K562 (cell line): ENCODE measurements around the gene TMEM151A. TPM values are rescaled to one million over a fixed set of nuclear protein-coding genes. Genes with fewer than 3 reads are reported as not detected.

Experiments used
- BCOR ChIP-seq: fragments of 450-650 bp; IDR thresholded peaks from 2 replicates; pipeline ENCODE4 v1.6.1; 2016
- CSDE1 ChIP-seq, 2 experiments: fragments of 450-650 bp; IDR thresholded peaks; 2 replicates each; pipeline ENCODE4 v1.6.1; 2016; ENCODE audit warnings: mild to moderate bottlenecking in 1 of 2
- CUX1 ChIP-seq: fragments of 200-800 bp; sonication (Bioruptor generic); IDR thresholded peaks from 2 replicates; pipeline ENCODE4 v1.6.1; 2016; ENCODE audit warnings: missing genetic modification characterization, missing compliant biosample characterization
- EZH2 ChIP-seq: IDR thresholded peaks from 2 replicates; pipeline ENCODE4 v1.6.1; 2012; ENCODE audit warnings: low read depth, mild to moderate bottlenecking, inconsistent platforms, low read length, borderline replicate concordance
- HDAC1 ChIP-seq, 2 experiments: fragments of 450-650 bp; IDR thresholded peaks; 2 replicates each; pipeline ENCODE4 v1.6.1; 2016 to 2017; ENCODE audit warnings: inconsistent platforms in 1 of 2, mild to moderate bottlenecking in 1 of 2, moderate library complexity in 1 of 2
- MLLT1 ChIP-seq, 2 experiments: fragments of 450-650 bp; IDR thresholded peaks; 2 replicates each; pipeline ENCODE4 v1.6.1; 2016
- NUFIP1 ChIP-seq: fragments of 450-650 bp; IDR thresholded peaks from 2 replicates; pipeline ENCODE4 v1.6.1; 2018; ENCODE audit not compliant: partially characterized antibody
- PBX2 ChIP-seq, 2 experiments: IDR thresholded peaks in 1 of 2; conservative IDR thresholded peaks in 1 of 2; 2 replicates each; pipeline ENCODE4 v1.6.1; 2016; ENCODE audit warnings: low read depth in 2 of 2, mild to moderate bottlenecking in 1 of 2, missing compliant biosample characterization in 1 of 2, missing genetic modification characterization in 1 of 2, moderate library complexity in 1 of 2
- SMAD2 ChIP-seq: fragments of 150-350 bp; IDR thresholded peaks from 2 replicates; pipeline ENCODE4 v1.6.1; 2014; ENCODE audit warnings: low read depth, mild to moderate bottlenecking, low read length
- TEAD4 ChIP-seq, 2 experiments: sonication (generic) in 1 of 2; formaldehyde crosslinking in 1 of 2; IDR thresholded peaks; 2 replicates each; pipeline versions ENCODE4 v1.6.1 to v1.8.0; 2012 to 2022; ENCODE audit warnings: borderline replicate concordance in 1 of 2, inconsistent platforms in 1 of 2, low read length in 1 of 2, mild to moderate bottlenecking in 1 of 2, missing genetic modification reagents in 1 of 2
- TRIM24 ChIP-seq, 2 experiments: fragments of 450-650 bp; IDR thresholded peaks; 2 replicates each; pipeline ENCODE4 v1.6.1; 2016
- YBX1 ChIP-seq: fragments of 450-650 bp; IDR thresholded peaks from 2 replicates; pipeline ENCODE4 v1.7.1; 2016; ENCODE audit warnings: mild to moderate bottlenecking
- ZBTB43 ChIP-seq: sonication (generic); formaldehyde crosslinking; IDR thresholded peaks from 2 replicates; pipeline ENCODE4 v1.8.0; 2023; ENCODE audit warnings: mild to moderate bottlenecking, missing genetic modification reagents
- ZNF197 ChIP-seq: fragments of 200-800 bp; sonication (Bioruptor generic); IDR thresholded peaks from 2 replicates; pipeline ENCODE4 v1.6.1; 2016; ENCODE audit warnings: low read depth, missing genetic modification characterization, missing compliant biosample characterization
- ZNF311 ChIP-seq: fragments of 250-450 bp; sonication (Bioruptor Pico); IDR thresholded peaks from 2 replicates; pipeline ENCODE4 v1.4.0; 2020; ENCODE audit warnings: mild to moderate bottlenecking, moderate library complexity
- ZNF507 ChIP-seq: conservative IDR thresholded peaks from 2 replicates; pipeline ENCODE4 v1.6.1; 2017; ENCODE audit warnings: missing genetic modification characterization, missing compliant biosample characterization
- polyA plus RNA-seq, 8 experiments: library from polyadenylated mRNA; depleted of rRNA in 4 of 8; stranded (reverse) in 5 of 8; unstranded in 3 of 8; fragments of >200 nt; fragmentation: Nextera tagmentation in 2 of 8; fragmentation: Illumina TruSeq in 1 of 8; extraction: Ambion mirVana in 2 of 8; extraction: Trizol in 1 of 8; gene quantifications; 2 replicates each; pipeline versions ENCODE4 v1.2.1 to v1.2.3, GENCODE V29; 2011 to 2014; ENCODE audit warnings: inconsistent platforms in 1 of 8, missing spikeins in 1 of 8
- total RNA-seq, 7 experiments: library from RNA; depleted of rRNA in 6 of 7; stranded (reverse); fragments of >200 nt in 6 of 7; fragmentation: Illumina TruSeq in 2 of 7; extraction: Trizol in 2 of 7; gene quantifications; 2 replicates each; pipeline versions ENCODE4 v1.2.1 to v1.2.3, GENCODE V29; 2011 to 2021; ENCODE audit warnings: low replicate concordance in 1 of 7

Gene TMEM151A
- total and polyA plus RNA-seq, 9 of the 15 experiments (the other 6 are each of a cell fraction or from before 2014, with no cell fraction given) = not detected

- TF ChIP-seq PBX2 (CRISPR knock-in tag; IDR thresholded peaks at IDR 0.05; ENCODE audit: low read depth) (no peak), PBX2 (tag; conservative IDR thresholded peaks at IDR 0.05; ENCODE audit: low read depth) (no peak), BCOR (no peak), CSDE1 (IDR thresholded peaks at IDR 0.05) (no peak), TRIM24 (IDR thresholded peaks at IDR 0.05) (no peak), EZH2 (no peak), ZNF197 (CRISPR knock-in tag) (0 out of 2 replicates have a peak, but pooled peaks have one; percentile 85), CUX1 (no peak), ZBTB43 (CRISPR knock-in tag) (peak; percentile 68; the same call in 1 of the 2 replicates), ZNF311 (CRISPR knock-in tag) (no peak), HDAC1 (IDR thresholded peaks at IDR 0.05) (peak in 1 of 2 experiments; percentile 98; a peak in 3 of 4 replicates), MLLT1 (IDR thresholded peaks at IDR 0.05) (no peak), TEAD4 (IDR thresholded peaks at IDR 0.05; ENCODE audit: low read length) (no peak), TEAD4 (CRISPR knock-in tag; IDR thresholded peaks at IDR 0.05; ENCODE audit: borderline replicate concordance) (peak; percentile 86; the same call in 1 of the 2 replicates), SMAD2 (no peak), NUFIP1 (no peak), YBX1 (no peak), ZNF507 (tag) (no peak)
These were observed 2.0 kb upstream of the TMEM151A start (continued) for GRCh38 chr11:66289548-66290329.
